Kidney tubule cell (primary cell): ENCODE data around the gene ZNF423.
"Not testable (repeated sequence)": the region's sequence is repeated elsewhere in the genome, so short reads cannot be mapped to it uniquely, and the experiment has no call there.

ENCODE experiments used
- DNase-seq: peaks from one replicate; pipeline ENCODE4 v3.0.0-alpha.2; 2018; ENCODE audit warnings: low spot score

Gene ZNF423

DNA sequence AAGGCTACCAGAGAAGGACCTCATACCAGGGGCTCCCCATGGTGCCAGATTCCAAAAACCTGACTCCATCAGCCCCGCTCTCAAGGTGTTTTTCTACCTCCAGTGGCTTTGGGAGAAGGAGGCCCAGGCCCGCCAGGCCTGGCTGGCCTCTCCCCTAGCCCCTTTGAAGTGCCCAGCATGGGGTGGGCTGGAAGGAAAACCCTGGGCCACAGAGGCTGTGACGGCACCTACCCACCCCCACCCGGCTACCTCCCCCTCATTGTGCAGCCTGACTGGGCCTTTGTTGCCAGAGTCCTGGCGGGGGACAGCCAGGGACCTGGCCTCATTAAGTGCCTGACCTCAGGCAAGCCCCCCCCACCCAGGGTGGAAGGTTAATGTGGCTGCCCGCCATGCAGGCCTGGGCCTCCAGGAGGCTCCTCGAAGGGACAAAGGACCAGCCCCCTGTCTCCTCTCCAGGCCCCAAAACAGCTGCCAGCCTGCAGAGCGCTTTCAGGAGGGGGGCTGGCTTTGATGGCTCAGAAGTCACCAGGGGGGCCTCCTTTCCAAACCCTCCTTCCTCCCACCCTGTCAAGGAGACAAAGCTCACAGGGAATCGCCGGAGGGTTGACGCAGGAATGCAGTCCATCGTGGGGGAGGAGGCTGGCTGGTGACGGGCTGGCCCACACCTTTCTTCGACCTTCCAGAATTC is 159.4 kb downstream of the ZNF423 start:
- DNase-seq, result no peak

DNA sequence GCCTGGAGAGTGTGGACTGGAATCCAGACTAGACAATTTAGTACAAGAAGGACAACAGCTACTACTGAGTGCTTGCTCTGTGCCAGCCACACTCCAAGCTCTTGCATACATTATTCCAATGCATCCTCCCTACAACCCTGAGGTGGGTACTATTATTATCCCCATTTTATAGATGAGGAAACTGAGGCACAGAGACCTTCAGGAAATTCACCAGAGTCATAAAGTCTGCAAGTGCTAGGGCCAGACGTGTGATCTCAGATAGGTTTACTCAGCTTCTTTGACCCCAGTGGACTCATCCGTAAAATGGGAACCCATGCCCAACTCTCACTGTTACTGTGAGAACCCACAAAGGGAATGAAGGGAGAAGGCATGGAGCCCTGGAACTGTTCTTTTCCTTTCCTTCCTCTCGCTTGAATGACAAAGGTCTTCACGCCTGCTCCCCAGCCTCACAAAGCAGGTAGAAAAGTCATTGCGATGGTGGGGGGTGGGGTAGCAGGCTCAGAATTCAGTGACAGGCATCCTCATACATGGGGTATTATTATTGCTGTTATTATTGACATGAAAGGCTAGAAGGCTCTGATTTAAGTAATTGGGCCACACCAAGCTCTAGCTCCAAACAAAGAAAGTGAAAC is 160.0 kb downstream of the ZNF423 start:
- DNase-seq, result no peak

DNA sequence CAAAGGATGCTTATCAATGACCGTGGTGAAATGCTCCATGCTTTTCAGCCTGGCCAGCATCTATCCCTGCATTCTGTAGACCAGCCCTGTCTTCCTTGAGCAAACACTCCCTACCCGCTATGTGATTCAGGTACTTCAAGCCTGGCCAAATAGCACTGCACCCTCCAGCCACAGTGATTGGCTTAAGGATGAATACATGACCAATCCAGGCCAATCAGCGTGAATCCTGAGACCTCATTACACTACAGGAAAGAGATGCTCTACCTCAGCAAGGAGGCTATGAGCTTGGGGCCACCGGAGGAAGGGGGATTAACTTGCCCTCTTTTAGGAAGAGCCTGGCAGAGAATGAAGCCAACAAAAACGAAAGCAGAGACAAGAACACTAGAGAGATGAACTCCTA is 162.5 kb downstream of the ZNF423 start:
- DNase-seq, result no peak

DNA sequence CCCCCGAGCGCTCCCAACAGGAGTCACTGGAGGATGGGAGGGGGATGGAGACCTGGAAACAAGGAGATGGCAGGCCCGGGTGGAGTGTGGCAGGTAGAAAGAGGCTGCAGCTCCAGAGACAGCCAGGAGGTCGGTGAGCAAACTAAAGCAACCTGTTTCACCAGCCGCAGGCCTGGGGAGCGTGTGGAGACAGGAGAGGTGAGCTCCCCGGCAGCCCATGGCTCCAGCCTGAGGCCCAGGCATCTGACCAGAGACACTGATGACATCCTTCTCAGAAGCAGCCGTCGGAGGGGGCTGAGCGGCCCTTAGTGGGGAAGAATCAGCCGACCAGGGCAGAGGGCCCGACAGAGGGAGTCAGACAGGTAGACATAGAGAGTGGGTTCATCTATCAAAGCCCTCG is 165.1 kb downstream of the ZNF423 start:
- no peak for DNase-seq

GRCh38 chr16:49688036-49688697 is 167.7 kb downstream of the ZNF423 start:
- no peak for DNase-seq

DNA sequence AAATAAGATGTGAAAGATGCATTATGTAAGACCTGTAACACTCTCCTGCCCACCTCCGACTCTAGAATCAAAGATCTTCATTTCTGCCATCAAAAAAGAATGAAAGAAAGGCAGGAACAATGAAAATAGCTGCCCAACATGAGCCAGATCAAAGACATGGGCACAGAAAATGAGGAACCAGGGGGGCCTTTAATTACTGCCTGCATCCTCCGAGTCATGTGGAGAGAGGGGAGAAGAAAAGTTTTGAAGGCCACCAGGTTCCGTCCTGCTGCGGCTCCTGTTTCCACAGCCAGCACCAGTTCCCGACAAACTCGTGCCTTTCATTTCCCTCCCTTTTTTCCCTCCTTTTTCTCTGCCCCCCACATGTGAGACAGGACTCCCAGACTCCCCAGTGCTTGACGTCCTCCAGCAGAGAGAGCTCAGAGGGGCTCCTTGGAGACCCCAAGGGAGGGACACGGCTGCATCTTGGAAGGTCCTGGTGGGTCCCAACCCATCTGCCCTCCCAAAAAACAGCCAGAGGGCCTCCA is 168.4 kb downstream of the ZNF423 start:
- DNase-seq, result no peak

- DNase-seq, result no peak
Observed at GRCh38 chr16:49684696-49685095, 171.2 kb downstream of the ZNF423 start.

DNA sequence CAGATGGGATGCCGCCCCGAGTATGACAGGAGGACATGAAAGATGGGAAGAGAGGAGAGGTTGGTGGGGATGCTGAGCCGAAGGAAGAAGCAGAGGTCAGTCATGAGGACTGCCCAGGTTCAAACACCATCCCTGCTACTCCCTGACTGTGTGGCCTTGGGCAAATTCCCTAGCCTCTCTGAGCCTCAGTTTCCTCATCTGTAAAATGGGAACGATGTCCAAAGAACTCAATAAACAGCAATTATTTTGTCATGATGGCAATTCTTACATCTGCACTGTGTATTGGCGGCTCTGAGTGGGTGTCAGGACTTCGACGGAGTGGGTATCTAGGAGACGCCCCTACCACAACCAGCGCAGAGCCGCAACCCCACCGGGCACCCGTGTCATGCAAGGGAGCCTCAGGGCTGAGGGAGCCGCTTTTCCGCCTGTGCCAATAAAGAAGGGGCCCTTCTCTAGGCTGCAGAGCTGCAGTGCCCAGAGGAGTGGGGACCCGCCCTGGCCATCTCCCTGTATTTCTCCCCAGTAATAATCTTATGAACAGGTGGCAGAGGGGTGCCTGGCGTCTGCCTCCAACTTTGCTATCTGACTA is 173.2 kb downstream of the ZNF423 start:
- DNase-seq, result no peak

- no peak for DNase-seq
Observed at GRCh38 chr16:49681217-49681883, 174.6 kb downstream of the ZNF423 start.

GRCh38 chr16:49679095-49679494 is 176.8 kb downstream of the ZNF423 start:
- no peak for DNase-seq

- DNase-seq, result not testable (repeated sequence)
Observed at GRCh38 chr16:49677661-49678060, 178.3 kb downstream of the ZNF423 start.

GRCh38 chr16:49675413-49675812 is 180.5 kb downstream of the ZNF423 start:
- no peak for DNase-seq

DNA sequence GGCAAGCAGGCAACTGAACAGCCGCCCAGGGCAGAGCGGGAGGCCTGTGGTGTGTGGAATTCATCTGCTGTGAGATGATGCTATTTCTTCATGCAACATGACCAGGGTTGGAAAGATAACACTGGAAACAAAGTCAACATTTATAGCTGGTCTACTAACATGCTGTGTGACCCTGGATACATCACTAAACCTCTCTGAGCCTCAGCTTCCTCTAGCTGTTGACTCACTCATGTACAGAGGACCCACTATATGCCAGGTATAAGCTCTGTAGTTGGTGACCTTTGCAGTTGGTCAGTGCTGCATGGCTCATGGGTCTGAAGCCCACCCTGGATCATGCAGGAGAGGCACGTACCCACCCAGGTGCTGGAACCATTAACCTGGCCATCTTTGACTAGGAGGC is 180.9 kb downstream of the ZNF423 start:
- DNase-seq, result no peak

DNA sequence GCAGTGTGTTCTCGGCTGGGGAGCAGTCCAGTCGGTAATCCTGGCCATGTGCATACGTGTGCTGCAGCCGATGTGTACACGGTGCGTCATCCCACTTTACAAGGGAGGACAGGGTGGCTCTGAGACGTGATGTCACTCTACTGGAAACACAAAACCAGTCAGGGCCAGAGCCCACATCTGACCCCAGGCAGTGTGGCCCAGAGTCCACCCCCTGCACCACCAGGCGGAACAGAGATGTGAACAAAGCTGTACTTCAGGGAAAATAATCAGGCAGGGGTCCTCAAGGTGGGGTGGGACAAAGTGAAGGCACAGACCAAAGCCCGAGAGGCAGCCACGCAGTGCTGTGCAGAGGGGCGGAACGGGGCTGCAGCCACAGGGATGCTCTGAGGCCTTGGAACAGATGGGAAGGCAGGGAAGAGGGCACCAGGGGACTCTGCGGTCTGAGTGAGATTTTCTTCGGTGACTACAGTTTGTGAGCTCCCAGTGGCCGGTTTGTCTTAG is 181.5 kb downstream of the ZNF423 start:
- DNase-seq, result no peak

DNA sequence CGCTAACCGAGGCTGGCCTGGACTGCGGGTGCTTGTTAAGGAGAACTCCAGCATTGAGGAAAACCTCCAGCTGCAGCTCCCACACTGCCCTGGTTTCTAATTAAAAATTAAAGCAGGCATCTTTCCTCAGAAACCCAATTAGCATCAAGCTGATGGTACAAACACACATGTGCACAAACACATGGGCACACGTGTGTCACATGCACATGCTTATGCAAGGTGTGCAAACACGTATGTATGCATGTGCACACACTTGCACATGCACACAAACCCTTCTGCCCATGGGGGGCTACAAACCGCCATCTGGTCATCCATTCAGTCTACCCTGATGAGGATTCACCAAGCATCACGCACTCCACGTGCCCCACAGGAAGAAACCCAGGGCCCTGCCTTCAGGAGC is 182.5 kb downstream of the ZNF423 start:
- DNase-seq, result no peak

- no peak for DNase-seq
Observed at GRCh38 chr16:49672753-49673152, 183.2 kb downstream of the ZNF423 start.

GRCh38 chr16:49671333-49671732 is 184.6 kb downstream of the ZNF423 start:
- DNase-seq, result no peak

DNA sequence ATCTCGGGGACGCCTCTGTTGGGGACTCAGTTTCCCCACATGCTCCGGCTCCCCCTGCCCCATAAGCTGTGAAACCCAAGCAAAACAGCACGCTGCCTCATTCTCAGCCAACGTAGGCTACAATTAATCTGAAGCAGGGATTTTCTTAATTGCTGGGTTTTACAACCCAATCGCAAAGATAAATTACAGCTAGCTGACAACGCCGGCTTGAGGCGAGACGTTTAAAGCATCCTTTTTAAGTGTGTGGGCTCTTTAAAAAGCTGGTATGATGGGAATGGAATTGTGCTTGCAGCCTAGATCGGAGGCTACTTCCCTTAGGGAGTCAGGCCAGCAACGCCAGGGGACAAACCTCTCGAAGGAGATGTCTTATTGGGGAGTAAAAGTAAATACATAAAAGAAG is 185.3 kb downstream of the ZNF423 start:
- DNase-seq, result no peak

- DNase-seq, result no peak
Observed at GRCh38 chr16:49665482-49666230, 190.3 kb downstream of the ZNF423 start.

- DNase-seq, result no peak
Observed at GRCh38 chr16:49664221-49665215, 191.4 kb downstream of the ZNF423 start.
